ENCODE measurements around the gene RHBDD1.

Gene RHBDD1

GRCh38 chr2:226943862-226944620, 108.2 kb downstream of the RHBDD1 start:
- no peak for DNase-seq

GRCh38 chr2:226953206-226953605, 117.4 kb downstream of the RHBDD1 start:
- DNase-seq = no peak

GRCh38 chr2:226953826-226954225, 118.0 kb downstream of the RHBDD1 start:
- DNase-seq = no peak

- no peak for DNase-seq
These were observed 120.8 kb downstream of the RHBDD1 start for GRCh38 chr2:226956659-226957058.

- no peak for DNase-seq
These were observed 123.6 kb downstream of the RHBDD1 start for GRCh38 chr2:226959418-226959817.

GRCh38 chr2:226962176-226962773, 126.4 kb downstream of the RHBDD1 start:
- DNase-seq = no peak

GRCh38 chr2:226963528-226963927, 127.7 kb downstream of the RHBDD1 start:
- no peak for DNase-seq

- no peak for DNase-seq
These were observed 129.5 kb downstream of the RHBDD1 start for GRCh38 chr2:226965376-226965775.

GRCh38 chr2:226969417-226970080, 133.7 kb downstream of the RHBDD1 start:
- DNase-seq = no peak

GRCh38 chr2:226970362-226970761, 134.5 kb downstream of the RHBDD1 start:
- no peak for DNase-seq

- DNase-seq = no peak
These were observed 135.2 kb downstream of the RHBDD1 start for GRCh38 chr2:226971084-226971483.

GRCh38 chr2:226971770-226972169, 135.9 kb downstream of the RHBDD1 start:
- DNase-seq = no peak

GRCh38 chr2:226973816-226974215, 138.0 kb downstream of the RHBDD1 start:
- no peak for DNase-seq

- no peak for DNase-seq
These were observed 141.9 kb downstream of the RHBDD1 start for GRCh38 chr2:226977775-226978190.

- DNase-seq = no peak
These were observed 142.4 kb downstream of the RHBDD1 start for GRCh38 chr2:226978300-226978699.

- no peak for DNase-seq
These were observed 143.2 kb downstream of the RHBDD1 start for GRCh38 chr2:226979004-226979403.

- no peak for DNase-seq
These were observed 146.0 kb downstream of the RHBDD1 start for GRCh38 chr2:226981791-226982326.

GRCh38 chr2:226983895-226984749, 148.3 kb downstream of the RHBDD1 start:
- DNase-seq = no peak

GRCh38 chr2:226984750-226985582, 149.1 kb downstream of the RHBDD1 start:
- DNase-seq = peak; percentile 5 to 15

GRCh38 chr2:226985583-226985946, 149.7 kb downstream of the RHBDD1 start:
- no peak for DNase-seq

GRCh38 chr2:226991663-226992062, 155.8 kb downstream of the RHBDD1 start:
- DNase-seq = no peak

GRCh38 chr2:226993171-226993570, 157.3 kb downstream of the RHBDD1 start:
- DNase-seq = no peak

Measured in Kasumi-1 (cell line).